Right lobe of liver (tissue), 6 donors: Measurements from ENCODE around the gene MTHFR. TPM values are rescaled to one million over a fixed set of nuclear protein-coding genes. Genes with fewer than 3 reads are reported as not detected.

ENCODE experiments used
- ATAC-seq, 4 donors: fragments of 200-7000 bp; cut with Tn5 transposase; one replicate each; pipeline ENCODE4 v1.9.1; 2020; ENCODE audit warnings: mild to moderate bottlenecking in 4 of 4, moderate library complexity in 4 of 4
- DNase-seq, 3 donors: peaks; one replicate each; pipeline ENCODE4 v3.0.0-alpha.2; 2020
- H3K27ac ChIP-seq, 3 donors: fragments of 200-600 bp; one replicate each; pipeline ENCODE4 v1.8.0; 2022
- H3K27me3 ChIP-seq, 2 donors: fragments of 200-600 bp; one replicate each; pipeline ENCODE4 v1.8.0; 2022
- H3K36me3 ChIP-seq, 4 donors: fragments of 200-600 bp; sonication (generic) in 1 of 4; one replicate each; pipeline versions ENCODE4 v1.5.1 to v1.8.0; 2017 to 2022; ENCODE audit warnings: control low read depth in 1 of 4
- H3K4me1 ChIP-seq, 4 donors: fragments of 200-600 bp; sonication (generic) in 1 of 4; one replicate each; pipeline versions ENCODE4 v1.5.1 to v1.8.0; 2017 to 2022; ENCODE audit warnings: control low read depth in 1 of 4
- H3K4me3 ChIP-seq, 3 donors: fragments of 200-600 bp; one replicate each; pipeline ENCODE4 v1.8.0; 2022
- H3K9me3 ChIP-seq, 4 donors: fragments of 200-600 bp; sonication (generic) in 1 of 4; one replicate each; pipeline versions ENCODE4 v1.5.1 to v1.8.0; 2017 to 2022; ENCODE audit warnings: control low read depth in 1 of 4
- CTCF ChIP-seq, 4 donors: fragments of 200-600 bp in 3 of 4; fragments of 450-650 bp in 1 of 4; IDR thresholded peaks; one replicate each; pipeline versions ENCODE4 v1.5.1 to v1.8.0; 2016 to 2022; ENCODE audit warnings: antibody characterized with exemption in 4 of 4, mild to moderate bottlenecking in 2 of 4
- POLR2A ChIP-seq: fragments of 450-650 bp; IDR thresholded peaks from one replicate; pipeline ENCODE4 v1.6.1; 2017; ENCODE audit warnings: antibody characterized with exemption, mild to moderate bottlenecking
- WGBS: methylation state at CpG from one replicate; pipeline ENCODE4 v1.1.6; 2018; ENCODE audit warnings: low coverage, low lambda C conversion rate; ENCODE audit not compliant: insufficient coverage; ENCODE audit errors: missing lambda C conversion rate; 5-methylcytosine and 5-hydroxymethylcytosine counted together
- intact Hi-C, 2 donors: fragments of 100-400 bp; cut with DNase I; formaldehyde crosslinking; loops; one replicate each; pipeline versions ENCODE4 v1.11.2 to v1.14.1; 2022
- total RNA-seq, 6 experiments: library from RNA; depleted of rRNA in 2 of 6; stranded (reverse); fragments of >200 nt in 2 of 6; fragmentation: NEBNext Ultra II Directional in 3 of 6; extraction: Animal tissue kit (Norgen Biotek cat#: 25700) in 3 of 6; gene quantifications; one replicate each; pipeline versions ENCODE4 v1.1.0 to v1.2.4, GENCODE V29; 2016 to 2023
- donor health status: DM: no; HTN: yes; CAD: no.
- donor health status: DM: no; HTN: no; CAD: no.
- donor health status: DM: no; HTN: no; CAD: no.
- donor health status: DM: no; HTN: yes; CAD: no.
- donor health status: DM: no; HTN: yes; CAD: no.

MTHFR gene
- total RNA-seq, 6 experiments from 2014 or later, result 10.6 to 20.1 (median 15.6) TPM

DNA sequence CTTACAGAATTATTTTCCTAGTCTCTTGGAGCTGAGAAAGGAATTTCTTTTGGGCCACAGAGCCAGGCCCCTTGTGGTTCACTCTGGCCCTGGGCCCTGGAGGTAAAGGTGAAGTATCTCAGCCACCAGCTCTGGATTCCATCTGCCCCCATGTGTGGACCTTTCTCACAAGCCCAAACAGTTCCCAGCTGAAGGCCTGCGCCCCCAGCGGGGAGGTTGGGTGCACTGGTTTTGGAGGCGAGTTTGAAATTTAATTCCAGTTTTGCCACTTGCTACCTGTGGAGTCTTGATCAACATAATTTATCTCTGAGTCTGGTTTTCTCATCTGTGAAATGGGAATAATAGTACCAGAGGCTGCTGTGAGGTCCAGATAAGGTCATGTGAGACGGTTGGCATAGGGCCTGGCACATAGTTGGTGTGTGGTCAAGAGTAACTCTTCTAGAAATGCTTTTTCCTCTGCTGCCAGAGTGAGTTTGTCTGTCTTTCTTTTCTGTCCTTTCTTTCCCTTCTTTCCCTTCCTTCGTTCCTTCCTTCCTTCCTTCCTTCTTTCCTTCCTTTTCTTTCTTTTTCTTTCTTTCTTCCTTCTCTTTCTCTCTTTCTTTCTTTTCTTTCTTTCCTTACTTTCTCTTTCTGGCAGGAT is 63.7 kb downstream of the MTHFR start:
- DNase-seq (no peak), ATAC-seq (no peak)
- Histone ChIP-seq H3K27ac (no peak overlapping the region), H3K9me3 (no peaks in the 10 kb centered on the region), H3K4me1 (no peaks in the 10 kb centered on the region), H3K27me3 (no peaks in the 10 kb centered on the region), H3K36me3 (no peaks in the 10 kb centered on the region), H3K4me3 (no peak overlapping the region)
- WGBS, result 83% methylated on average over 4 of the region's 5 CpGs
- TF ChIP-seq POLR2A (no peak), CTCF (IDR thresholded peaks at IDR 0.05) (no peak)
- intact Hi-C loops, result no loop called here

DNA sequence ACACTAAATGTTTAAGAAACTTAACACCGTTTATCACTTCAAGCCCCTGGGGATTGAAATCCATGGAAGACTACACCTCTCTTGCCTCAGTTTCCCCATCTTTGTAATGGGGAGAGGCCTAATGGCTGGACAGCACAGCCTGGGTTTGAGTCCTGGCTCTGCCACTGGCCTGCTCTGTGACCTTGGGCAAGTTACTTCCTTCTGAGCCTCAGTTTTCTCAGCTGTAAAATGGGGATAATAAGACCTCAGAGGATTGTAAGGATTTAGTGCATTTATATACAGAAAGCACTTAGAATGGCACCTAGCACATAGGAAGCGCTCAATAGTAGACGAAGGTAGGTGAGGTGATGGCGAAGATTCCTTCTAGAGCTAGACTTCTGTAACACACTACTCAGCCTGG is 64.3 kb downstream of the MTHFR start:
- DNase-seq, result no peak
- H3K4me3 ChIP-seq, result no peak overlapping the region
- no peaks in the 10 kb centered on the region for H3K27me3 ChIP-seq
- no peaks in the 10 kb centered on the region for H3K4me1 ChIP-seq
- TF ChIP-seq CTCF (IDR thresholded peaks at IDR 0.05) (no peak), POLR2A (no peak)
- H3K9me3 ChIP-seq, result no peaks in the 10 kb centered on the region
- H3K27ac ChIP-seq, result no peak overlapping the region
- H3K36me3 ChIP-seq, result no peaks in the 10 kb centered on the region
- intact Hi-C loops, result no loop called here
- WGBS, result 85% methylated on average over 3 of the region's 4 CpGs
- ATAC-seq, result no peak

DNA sequence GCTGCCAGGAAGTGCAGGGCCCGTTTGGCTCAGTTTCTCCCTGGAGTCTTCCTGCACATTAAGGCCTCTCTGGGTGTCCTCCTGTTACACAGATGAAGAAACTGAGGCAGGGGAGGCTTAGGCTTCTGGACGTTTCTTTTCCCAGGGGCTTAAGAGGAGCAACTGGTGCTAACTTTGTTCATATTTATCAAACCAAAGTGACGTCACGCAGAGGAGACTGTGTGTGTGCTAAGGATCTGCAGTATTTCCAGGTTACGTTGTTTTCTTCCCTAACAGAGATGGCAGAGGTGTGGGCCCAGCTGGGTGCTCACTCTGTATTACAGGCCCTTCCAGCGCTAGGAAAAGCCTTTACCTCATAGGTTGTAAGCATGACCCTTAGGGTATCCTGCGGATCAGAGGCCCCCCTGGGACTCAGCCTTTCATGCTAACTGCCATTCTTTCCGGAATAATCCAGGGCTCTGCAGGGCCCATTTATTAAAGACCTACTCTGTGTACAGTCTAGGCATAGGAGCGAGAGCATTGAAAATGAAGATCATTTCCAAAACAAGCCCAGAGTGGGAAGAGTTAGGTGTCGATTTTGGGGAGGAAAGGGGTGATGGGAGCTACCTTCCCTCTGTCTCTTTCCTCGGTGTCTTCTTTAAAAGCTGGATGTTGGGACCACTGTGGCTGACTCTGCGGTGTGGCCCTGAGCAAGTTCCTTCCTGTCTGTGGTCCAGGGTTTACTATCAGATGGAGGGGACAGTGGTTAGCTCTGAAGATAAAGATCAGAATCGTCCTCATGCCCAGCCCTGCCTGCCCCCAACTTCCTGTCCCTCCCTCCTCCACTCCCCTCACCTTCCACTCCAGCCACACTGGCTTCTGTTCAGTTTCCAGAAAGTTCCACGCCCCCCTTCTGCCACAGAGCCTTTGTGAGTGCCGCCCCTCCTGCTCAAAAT is 65.2 kb downstream of the MTHFR start:
- H3K27ac ChIP-seq, result no peak overlapping the region
- no peaks in the 10 kb centered on the region for H3K9me3 ChIP-seq
- WGBS, result 68% methylated on average over 14 of the region's 15 CpGs
- no peaks in the 10 kb centered on the region for H3K27me3 ChIP-seq
- intact Hi-C loops, result no loop called here
- DNase-seq (no peak), ATAC-seq (no peak)
- H3K36me3 ChIP-seq, result no peaks in the 10 kb centered on the region
- H3K4me1 ChIP-seq, result peaks cover 0 to 3% (median 0%) of the 10 kb centered on the region in 4 donors
- TF ChIP-seq CTCF (IDR thresholded peaks at IDR 0.05), result no peak
- TF ChIP-seq POLR2A, result no peak
- H3K4me3 ChIP-seq, result no peak overlapping the region

- no peak for ATAC-seq
- H3K9me3 ChIP-seq, result no peaks in the 10 kb centered on the region
- no peak overlapping the region for H3K4me3 ChIP-seq
- H3K27ac ChIP-seq, result no peak overlapping the region
- peaks cover 0 to 4% (median 0%) of the 10 kb centered on the region in 4 donors for H3K4me1 ChIP-seq
- intact Hi-C loops, result no loop called here
- H3K27me3 ChIP-seq, result no peaks in the 10 kb centered on the region
- no peak for TF ChIP-seq POLR2A
- TF ChIP-seq CTCF (IDR thresholded peaks at IDR 0.05), result no peak
- H3K36me3 ChIP-seq, result no peaks in the 10 kb centered on the region
- 62% methylated on average over 5 of the region's 6 CpGs for WGBS
- DNase-seq, result no peak
These were observed 67.0 kb downstream of the MTHFR start for GRCh38 chr1:11738783-11739182.
